ENCODE data around the gene UNC13B.
"Not testable (repeated sequence)": the region's sequence is repeated elsewhere in the genome, so short reads cannot be mapped to it uniquely, and the experiment has no call there.

The UNC13B gene

GRCh38 chr9:35229066-35229778 is 67.4 kb downstream of the UNC13B start:
- no peaks in the 10 kb centered on the region for H3K36me3 ChIP-seq (ENCODE audit: insufficient read depth, insufficient read length, low read length)
- H3K4me3 ChIP-seq (ENCODE audit: insufficient read length, low read depth) = no peak overlapping the region
- no peaks in the 10 kb centered on the region for H3K4me1 ChIP-seq (ENCODE audit: insufficient read depth, insufficient read length)
- TF ChIP-seq SUZ12 (IDR thresholded peaks at IDR 0.05; ENCODE audit: extremely low read depth, insufficient read depth, insufficient read length) (no peak), ZNF274 (IDR thresholded peaks at IDR 0.05; ENCODE audit: low read depth, low read length) (no peak), YY1 (IDR thresholded peaks at IDR 0.05; ENCODE audit: insufficient read depth, insufficient read length) (no peak)
- 0 out of 2 replicates have a peak, but pooled peaks cover 5% of the 10 kb centered on the region for H3K9me3 ChIP-seq (ENCODE audit: insufficient read depth, low read length)
- no peaks in the 10 kb centered on the region for H3K27me3 ChIP-seq (ENCODE audit: insufficient read depth, insufficient read length)
- no peak for DNase-seq (ENCODE audit: low read depth, low spot score)
- H3K9ac ChIP-seq (ENCODE audit: insufficient read length, low read depth) = no peak overlapping the region

- H3K9ac ChIP-seq (ENCODE audit: insufficient read length, low read depth) = no peak overlapping the region
- H3K36me3 ChIP-seq (ENCODE audit: insufficient read depth, insufficient read length, low read length) = no peaks in the 10 kb centered on the region
- no peak for DNase-seq (ENCODE audit: low read depth, low spot score)
- no peaks in the 10 kb centered on the region for H3K4me1 ChIP-seq (ENCODE audit: insufficient read depth, insufficient read length)
- no peaks in the 10 kb centered on the region for H3K27me3 ChIP-seq (ENCODE audit: insufficient read depth, insufficient read length)
- no peak overlapping the region for H3K4me3 ChIP-seq (ENCODE audit: insufficient read length, low read depth)
- H3K9me3 ChIP-seq (ENCODE audit: insufficient read depth, low read length) = 0 out of 2 replicates have a peak, but pooled peaks cover under 1% of the 10 kb centered on the region
- TF ChIP-seq YY1 (IDR thresholded peaks at IDR 0.05; ENCODE audit: insufficient read depth, insufficient read length) = no peak
- TF ChIP-seq ZNF274 (IDR thresholded peaks at IDR 0.05; ENCODE audit: low read depth, low read length) = no peak
- TF ChIP-seq SUZ12 (IDR thresholded peaks at IDR 0.05; ENCODE audit: extremely low read depth, insufficient read depth, insufficient read length) = no peak
Observed at GRCh38 chr9:35229779-35230143, 68.0 kb downstream of the UNC13B start.

GRCh38 chr9:35232867-35233544 is 71.2 kb downstream of the UNC13B start:
- H3K4me1 ChIP-seq (ENCODE audit: insufficient read depth, insufficient read length) = no peaks in the 10 kb centered on the region
- H3K9ac ChIP-seq (ENCODE audit: insufficient read length, low read depth) = no peak overlapping the region
- no peak overlapping the region for H3K4me3 ChIP-seq (ENCODE audit: insufficient read length, low read depth)
- no peaks in the 10 kb centered on the region for H3K36me3 ChIP-seq (ENCODE audit: insufficient read depth, insufficient read length, low read length)
- no peak for DNase-seq (ENCODE audit: low read depth, low spot score)
- no peaks in the 10 kb centered on the region for H3K27me3 ChIP-seq (ENCODE audit: insufficient read depth, insufficient read length)
- no peaks in the 10 kb centered on the region for H3K9me3 ChIP-seq (ENCODE audit: insufficient read depth, low read length)
- no peak for TF ChIP-seq ZNF274 (IDR thresholded peaks at IDR 0.05; ENCODE audit: low read depth, low read length)
- TF ChIP-seq YY1 (IDR thresholded peaks at IDR 0.05; ENCODE audit: insufficient read depth, insufficient read length) = no peak
- TF ChIP-seq SUZ12 (IDR thresholded peaks at IDR 0.05; ENCODE audit: extremely low read depth, insufficient read depth, insufficient read length) = no peak

- H3K9me3 ChIP-seq (ENCODE audit: insufficient read depth, low read length) = peaks cover 8% of the 10 kb centered on the region; the same call in 1 of the 2 replicates
- H3K9ac ChIP-seq (ENCODE audit: insufficient read length, low read depth) = no peak overlapping the region
- no peaks in the 10 kb centered on the region for H3K36me3 ChIP-seq (ENCODE audit: insufficient read depth, insufficient read length, low read length)
- TF ChIP-seq ZNF274 (IDR thresholded peaks at IDR 0.05; ENCODE audit: low read depth, low read length) (no peak), SUZ12 (IDR thresholded peaks at IDR 0.05; ENCODE audit: extremely low read depth, insufficient read depth, insufficient read length) (no peak), YY1 (IDR thresholded peaks at IDR 0.05; ENCODE audit: insufficient read depth, insufficient read length) (no peak)
- DNase-seq (ENCODE audit: low read depth, low spot score) = no peak
- H3K4me3 ChIP-seq (ENCODE audit: insufficient read length, low read depth) = no peak overlapping the region
- H3K27me3 ChIP-seq (ENCODE audit: insufficient read depth, insufficient read length) = no peaks in the 10 kb centered on the region
- H3K4me1 ChIP-seq (ENCODE audit: insufficient read depth, insufficient read length) = no peaks in the 10 kb centered on the region
Observed at GRCh38 chr9:35236692-35237091, 74.9 kb downstream of the UNC13B start.

- Histone ChIP-seq H3K9me3 (ENCODE audit: insufficient read depth, low read length) (peaks cover 8% of the 10 kb centered on the region; the same call in 1 of the 2 replicates), H3K4me1 (ENCODE audit: insufficient read depth, insufficient read length) (no peaks in the 10 kb centered on the region), H3K4me3 (ENCODE audit: insufficient read length, low read depth) (no peak overlapping the region), H3K36me3 (ENCODE audit: insufficient read depth, insufficient read length, low read length) (no peaks in the 10 kb centered on the region), H3K27me3 (ENCODE audit: insufficient read depth, insufficient read length) (no peaks in the 10 kb centered on the region), H3K9ac (ENCODE audit: insufficient read length, low read depth) (no peak overlapping the region)
- DNase-seq (ENCODE audit: low read depth, low spot score) = no peak
- TF ChIP-seq SUZ12 (IDR thresholded peaks at IDR 0.05; ENCODE audit: extremely low read depth, insufficient read depth, insufficient read length) = no peak
- no peak for TF ChIP-seq ZNF274 (IDR thresholded peaks at IDR 0.05; ENCODE audit: low read depth, low read length)
- no peak for TF ChIP-seq YY1 (IDR thresholded peaks at IDR 0.05; ENCODE audit: insufficient read depth, insufficient read length)
Observed at GRCh38 chr9:35237311-35237710, 75.5 kb downstream of the UNC13B start.

- H3K27me3 ChIP-seq (ENCODE audit: insufficient read depth, insufficient read length); DNase-seq (ENCODE audit: low read depth, low spot score); H3K4me1 ChIP-seq (ENCODE audit: insufficient read depth, insufficient read length); H3K4me3 ChIP-seq (ENCODE audit: insufficient read length, low read depth); H3K36me3 ChIP-seq (ENCODE audit: insufficient read depth, insufficient read length, low read length); H3K9me3 ChIP-seq (ENCODE audit: insufficient read depth, low read length); H3K9ac ChIP-seq (ENCODE audit: insufficient read length, low read depth): not testable (repeated sequence)
Observed at GRCh38 chr9:35245945-35246344, 84.1 kb downstream of the UNC13B start.

GRCh38 chr9:35253075-35253474 is 91.3 kb downstream of the UNC13B start:
- DNase-seq (ENCODE audit: low read depth, low spot score) = no peak

More at GRCh38 chr9:35253075-35253474, 91.3 kb downstream of the UNC13B start:
- no peaks in the 10 kb centered on the region for H3K9me3 ChIP-seq (ENCODE audit: insufficient read depth, low read length)
- H3K27me3 ChIP-seq (ENCODE audit: insufficient read depth, insufficient read length) = no peaks in the 10 kb centered on the region
- H3K4me1 ChIP-seq (ENCODE audit: insufficient read depth, insufficient read length) = no peaks in the 10 kb centered on the region
- TF ChIP-seq ZNF274 (IDR thresholded peaks at IDR 0.05; ENCODE audit: low read depth, low read length) (no peak), SUZ12 (IDR thresholded peaks at IDR 0.05; ENCODE audit: extremely low read depth, insufficient read depth, insufficient read length) (no peak), YY1 (IDR thresholded peaks at IDR 0.05; ENCODE audit: insufficient read depth, insufficient read length) (no peak)
- no peaks in the 10 kb centered on the region for H3K36me3 ChIP-seq (ENCODE audit: insufficient read depth, insufficient read length, low read length)
- no peak overlapping the region for H3K4me3 ChIP-seq (ENCODE audit: insufficient read length, low read depth)
- no peak overlapping the region for H3K9ac ChIP-seq (ENCODE audit: insufficient read length, low read depth)
